Cerebellar cortex (tissue), 1 donor: ENCODE data around the gene TRRAP.
"Not testable (repeated sequence)": the region's sequence is repeated elsewhere in the genome, so short reads cannot be mapped to it uniquely, and the experiment has no call there.

Source experiments
- DNase-seq: peaks from one replicate; pipeline ENCODE4 v3.0.0-alpha.2; 2015; ENCODE audit warnings: low spot score

The TRRAP gene

DNA sequence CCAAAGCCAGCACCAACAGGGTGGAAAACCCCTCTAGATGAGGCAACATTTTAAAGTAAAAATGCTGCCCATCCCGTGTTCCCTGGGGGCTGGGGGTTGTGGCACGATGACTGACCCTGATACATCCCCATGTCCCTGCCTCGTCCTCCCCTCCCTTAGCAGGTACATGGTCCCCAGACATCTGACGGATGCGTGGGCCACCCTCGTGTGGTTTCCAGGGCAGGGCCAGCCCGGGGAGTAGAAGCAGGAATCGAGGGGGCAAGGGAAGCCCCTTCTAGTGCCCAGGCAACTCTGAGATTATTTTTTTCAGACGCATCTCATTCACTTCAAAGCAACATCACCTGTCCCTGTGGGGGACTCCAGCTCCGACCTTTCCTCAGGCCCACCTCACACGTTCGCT, 12.0 kb upstream of the TRRAP start:
- no peak for DNase-seq

DNA sequence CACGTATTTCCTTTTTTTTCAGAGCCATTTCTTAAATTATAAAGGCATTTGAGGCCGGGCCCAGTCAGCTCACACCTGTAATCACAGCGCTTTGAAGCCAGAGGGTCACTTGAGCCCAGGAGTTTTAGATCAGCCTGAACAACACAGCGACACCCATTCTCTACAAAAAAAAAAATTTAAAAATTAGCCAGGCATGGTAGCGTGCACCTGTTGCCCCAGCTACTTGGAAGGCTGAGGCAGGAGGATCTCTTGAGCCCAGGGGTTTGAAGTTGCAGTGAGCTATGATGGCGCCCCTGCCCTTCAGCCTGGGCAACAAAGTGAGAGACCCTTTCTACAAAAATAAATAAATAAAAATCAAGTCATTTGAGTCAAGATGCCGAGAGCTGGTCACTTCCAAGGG, 11.6 kb upstream of the TRRAP start:
- DNase-seq: no peak

DNA sequence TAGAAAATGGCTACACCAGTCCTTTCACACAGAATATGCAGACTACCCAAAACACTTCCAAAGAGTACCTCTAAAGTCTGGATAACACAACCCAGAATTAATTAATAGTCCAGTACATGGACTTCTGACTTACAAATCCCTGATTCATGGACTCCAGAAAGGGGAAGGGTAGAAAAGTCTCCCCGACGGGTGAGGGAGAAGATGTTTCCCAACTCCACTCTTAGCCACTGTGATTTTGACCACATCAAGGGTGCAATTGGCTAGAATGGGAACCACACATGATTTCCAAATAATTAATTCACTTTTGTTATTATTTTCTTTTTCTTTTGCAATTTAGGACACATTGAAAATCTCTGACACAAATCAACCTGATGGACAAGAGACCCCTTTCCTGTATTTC, 9.9 kb upstream of the TRRAP start:
- DNase-seq: no peak

DNA sequence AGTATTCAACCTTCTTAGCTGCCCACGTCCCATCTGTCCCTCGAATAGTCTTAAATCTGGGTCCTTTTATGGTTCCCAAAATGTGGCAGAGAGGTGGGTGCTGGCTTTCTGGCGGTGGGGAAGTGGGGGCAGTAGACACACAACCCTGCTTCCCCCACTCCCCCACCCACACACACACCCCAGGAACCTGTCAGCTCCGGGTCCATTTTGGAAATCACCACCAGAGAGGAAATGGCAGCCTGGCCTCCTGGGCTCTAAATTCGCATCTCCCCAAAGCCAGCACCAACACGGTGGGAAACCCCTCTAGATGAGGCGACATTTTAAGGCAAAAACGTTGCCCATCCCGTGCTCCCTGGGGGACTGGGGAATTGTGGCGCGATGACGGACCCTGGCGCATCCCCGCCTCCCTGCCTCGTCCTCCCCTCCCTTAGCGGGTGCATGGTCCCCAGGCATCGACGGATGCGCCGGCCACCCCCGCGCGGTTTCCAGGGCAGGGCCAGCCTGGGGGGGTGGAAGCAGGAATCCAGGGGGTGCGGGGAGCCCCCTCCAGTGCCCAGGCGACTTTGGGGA, 9.2 kb upstream of the TRRAP start:
- no peak for DNase-seq

DNA sequence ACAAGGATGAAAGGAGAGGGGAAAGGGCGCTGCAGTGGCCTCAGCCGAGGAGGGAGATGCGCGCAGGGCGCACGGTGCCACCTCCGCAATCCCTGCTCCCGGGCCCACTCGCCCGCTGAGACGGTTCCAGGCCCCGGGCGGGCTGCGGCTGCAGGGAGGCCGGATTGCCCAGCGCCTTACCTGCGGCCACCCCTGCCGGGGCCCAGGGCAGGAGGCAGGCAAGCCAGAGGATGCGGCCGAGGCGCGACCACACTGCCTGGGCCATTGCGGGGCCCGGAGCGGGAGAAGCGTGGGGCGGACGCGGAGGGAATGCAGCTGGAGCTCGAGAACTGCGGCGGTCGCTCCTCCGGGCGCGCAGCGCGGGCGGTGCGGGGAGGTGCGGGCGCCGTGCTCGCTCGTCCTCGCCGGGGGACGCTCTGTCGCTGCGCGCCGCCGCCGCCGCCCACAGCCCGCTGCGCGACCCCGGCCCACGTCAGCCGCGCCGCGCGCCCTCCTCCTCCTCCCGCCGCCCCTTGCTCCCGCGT, 8.7 kb upstream of the TRRAP start, which contains the start of gene TMEM130:
TSS of gene TMEM130 (minus strand) at position 418 of the 524 bp plus-strand sequence. CDS start at position 265, 153 bp downstream.
- DNase-seq: no peak

DNA sequence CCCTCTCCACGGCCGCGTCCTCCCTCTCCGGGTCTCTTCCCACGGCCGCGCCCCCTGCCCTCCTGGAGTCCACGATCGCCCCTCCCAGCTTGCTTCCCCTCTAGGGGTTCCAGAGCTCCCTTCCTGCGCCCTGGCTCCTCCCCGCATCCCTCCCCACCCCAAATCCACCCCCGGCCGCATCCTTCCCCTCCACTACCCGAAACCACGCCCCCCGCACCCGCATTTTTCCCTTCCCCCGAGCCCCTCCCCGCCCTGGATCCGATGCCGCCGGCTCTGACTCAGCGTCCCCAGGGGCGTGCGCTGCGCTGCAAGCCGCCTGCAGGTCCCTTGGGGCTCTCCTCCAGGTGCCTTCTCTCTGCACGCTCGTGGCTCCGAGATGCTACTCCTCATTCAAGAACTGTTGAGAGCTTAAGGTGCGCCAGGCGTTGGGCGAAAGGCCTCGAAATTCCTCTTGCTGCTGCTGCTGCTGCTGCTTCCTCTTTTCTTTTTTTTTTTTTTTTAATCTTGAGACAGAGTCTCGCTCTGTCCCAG, 8.1 kb upstream of the TRRAP start:
- peak; percentile 58 for DNase-seq

DNA sequence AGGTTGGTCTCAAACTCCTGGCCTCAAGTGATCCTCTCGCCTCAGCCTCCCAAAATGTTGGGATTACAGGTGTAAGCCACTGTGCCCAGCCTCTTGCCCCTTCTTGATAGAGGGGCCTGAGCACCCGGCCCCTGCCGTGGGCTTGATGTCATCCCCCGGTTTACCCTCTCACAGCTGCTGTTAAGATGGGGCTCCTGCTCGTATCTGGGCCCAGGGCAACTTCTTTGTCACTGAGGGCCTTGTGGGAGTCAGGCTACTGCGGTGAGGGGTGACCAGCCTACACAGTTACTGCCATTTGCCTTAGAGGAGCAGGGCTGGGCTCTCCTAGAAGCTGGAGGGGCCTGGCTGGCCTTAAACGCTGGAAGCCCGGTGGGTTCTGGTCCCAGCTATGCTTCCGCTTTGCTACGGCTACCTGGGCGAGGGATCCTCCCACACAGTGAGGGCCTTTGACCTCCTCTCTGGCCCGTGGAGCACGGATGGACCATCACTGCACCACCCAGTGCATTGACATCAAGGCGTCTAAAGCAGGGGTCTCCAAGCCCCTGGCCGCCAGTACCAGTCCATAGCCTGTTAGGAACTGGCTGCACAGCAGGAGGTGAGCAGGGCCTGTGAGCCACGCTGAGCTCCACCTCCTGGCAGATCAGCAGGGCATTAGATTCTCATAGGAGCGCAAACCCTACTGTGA, 7.4 kb upstream of the TRRAP start:
- no peak for DNase-seq

DNA sequence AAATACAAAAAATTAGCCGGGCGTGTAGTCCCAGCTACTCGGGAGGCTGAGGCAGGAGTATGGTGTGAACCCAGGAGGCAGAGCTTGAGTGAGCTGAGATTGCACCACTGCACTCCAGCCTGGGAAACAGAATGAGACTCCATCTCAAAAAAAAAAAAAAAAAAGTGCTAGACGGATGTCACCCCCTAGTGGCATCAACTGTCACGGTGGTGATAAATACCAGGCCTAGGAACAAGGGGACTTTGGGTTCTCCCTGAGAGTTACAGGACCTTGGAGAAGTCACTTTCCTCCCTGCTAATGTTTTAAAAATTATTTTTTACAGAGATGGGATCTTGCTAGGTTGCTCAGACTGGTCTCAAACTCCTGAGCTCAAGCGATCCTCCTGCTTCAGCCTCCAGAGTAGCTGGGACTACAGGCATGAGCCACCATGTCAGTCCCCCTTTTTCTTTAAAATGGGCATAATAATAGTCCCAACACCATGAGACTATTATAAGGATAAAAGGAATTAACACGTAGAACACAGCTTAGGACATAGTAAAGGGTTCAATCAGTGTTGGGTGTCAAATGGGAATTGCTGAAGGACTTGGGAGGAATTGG, 5.9 kb upstream of the TRRAP start:
- DNase-seq: no peak

DNA sequence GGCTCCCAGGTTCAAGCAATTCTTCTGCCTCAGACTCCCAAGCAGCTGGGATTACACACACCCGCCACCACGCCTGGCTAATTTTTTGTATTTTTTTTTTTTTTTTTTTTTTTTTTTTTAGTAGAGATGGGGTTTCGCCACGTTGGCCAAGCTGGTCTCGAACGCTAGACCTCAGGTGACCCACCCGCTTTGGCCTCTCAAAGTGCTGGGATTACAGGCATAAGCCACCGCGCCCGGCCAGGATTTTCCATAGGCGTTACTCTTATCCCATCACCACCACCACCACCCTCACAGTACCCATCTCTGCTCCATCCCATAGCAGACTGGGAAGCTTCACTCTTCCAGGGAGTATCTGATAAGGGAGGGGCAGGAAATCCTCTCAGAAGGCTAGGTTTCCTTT, 4.7 kb upstream of the TRRAP start:
- not testable (repeated sequence) for DNase-seq

DNA sequence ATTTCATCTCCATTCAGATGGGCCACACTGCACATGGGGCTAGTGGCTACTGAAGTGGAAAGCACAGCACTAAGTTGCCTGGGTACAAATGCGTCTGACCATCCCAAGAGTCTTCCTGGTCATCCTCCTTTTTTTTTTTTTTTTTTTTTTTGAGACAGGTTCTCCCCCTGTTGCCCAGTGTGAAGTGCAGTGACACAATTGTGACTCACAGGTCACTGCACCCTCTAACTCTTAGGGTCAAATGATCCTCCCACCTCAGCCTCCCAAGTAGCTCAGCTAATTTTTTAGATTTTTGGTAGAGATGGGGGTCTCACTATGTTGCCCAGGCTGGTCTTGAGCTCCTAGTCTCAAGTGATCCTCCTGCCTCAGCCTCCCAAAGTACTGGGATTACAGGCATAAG, 3.4 kb upstream of the TRRAP start:
- no peak for DNase-seq

DNA sequence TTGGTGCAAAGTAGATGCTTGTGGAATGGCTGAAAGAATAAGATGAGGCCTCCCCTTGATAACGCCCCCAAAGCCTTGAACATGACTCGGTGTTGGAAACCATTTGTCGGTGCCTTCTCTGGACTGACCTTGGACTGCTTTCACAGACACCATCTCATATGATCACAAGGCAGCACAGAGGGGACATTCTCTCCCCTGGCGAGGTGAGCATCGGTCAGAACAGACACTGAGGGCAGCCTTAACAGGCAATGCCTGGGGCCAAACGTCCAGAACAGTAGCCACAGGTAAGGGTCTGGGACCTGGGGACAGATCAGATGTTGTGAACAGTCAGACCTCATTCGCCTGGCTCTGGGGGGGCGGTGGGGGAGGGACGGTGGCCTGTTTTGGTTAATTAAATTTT, 2.8 kb upstream of the TRRAP start:
- DNase-seq: no peak

DNA sequence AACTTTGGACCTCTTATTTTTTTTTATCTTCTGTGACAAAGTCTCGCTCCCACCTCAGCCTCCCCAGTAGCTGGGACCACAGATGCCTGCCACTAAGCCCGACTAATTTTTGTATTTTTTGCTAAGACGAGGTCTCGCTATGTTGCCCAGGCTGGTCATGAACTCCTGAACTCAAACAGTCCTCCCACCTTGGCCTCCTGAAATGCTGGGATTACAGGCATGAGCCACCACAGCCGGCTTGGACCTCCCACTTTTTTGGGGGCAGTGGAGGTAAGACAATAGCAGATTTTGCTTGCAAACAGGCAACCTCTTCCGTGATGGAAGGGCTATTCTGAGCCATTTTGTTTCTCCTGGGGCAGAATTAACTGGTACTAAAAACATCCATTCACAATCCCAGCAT, 1.2 kb upstream of the TRRAP start:
- no peak for DNase-seq

DNA sequence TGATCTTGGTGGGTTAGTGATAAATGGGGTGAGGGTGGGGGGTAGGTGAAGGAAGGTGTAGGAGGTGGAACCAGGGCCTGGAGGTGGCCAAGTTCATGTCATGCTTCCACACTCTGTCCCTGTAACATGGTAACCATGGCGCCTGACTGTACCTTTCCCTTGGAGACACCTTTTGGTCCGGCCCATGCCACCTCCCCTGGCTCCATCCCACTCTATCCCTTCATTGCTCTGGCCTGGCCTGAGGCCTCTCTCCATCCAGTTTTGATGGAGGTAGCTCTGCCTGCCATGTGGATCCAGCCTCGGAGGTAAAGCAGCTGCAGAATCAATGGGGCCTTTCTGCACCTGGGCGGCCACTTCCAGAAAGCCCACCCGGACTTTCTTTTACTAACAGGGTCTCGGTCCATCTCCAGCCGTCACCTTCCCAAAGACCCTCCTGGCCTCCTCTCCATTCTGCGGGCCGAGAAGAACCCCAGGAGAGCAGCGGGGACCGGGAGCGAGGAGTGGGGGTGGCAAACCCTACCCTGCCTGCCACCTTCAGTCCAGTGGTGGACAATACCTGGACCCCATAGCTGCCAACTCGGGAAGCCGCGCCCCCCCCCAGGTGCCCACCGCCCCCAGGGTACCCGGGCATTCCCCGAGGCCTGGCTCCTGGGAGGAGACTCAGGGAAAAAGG, 504 bp upstream of the TRRAP start:
- no peak for DNase-seq

DNA sequence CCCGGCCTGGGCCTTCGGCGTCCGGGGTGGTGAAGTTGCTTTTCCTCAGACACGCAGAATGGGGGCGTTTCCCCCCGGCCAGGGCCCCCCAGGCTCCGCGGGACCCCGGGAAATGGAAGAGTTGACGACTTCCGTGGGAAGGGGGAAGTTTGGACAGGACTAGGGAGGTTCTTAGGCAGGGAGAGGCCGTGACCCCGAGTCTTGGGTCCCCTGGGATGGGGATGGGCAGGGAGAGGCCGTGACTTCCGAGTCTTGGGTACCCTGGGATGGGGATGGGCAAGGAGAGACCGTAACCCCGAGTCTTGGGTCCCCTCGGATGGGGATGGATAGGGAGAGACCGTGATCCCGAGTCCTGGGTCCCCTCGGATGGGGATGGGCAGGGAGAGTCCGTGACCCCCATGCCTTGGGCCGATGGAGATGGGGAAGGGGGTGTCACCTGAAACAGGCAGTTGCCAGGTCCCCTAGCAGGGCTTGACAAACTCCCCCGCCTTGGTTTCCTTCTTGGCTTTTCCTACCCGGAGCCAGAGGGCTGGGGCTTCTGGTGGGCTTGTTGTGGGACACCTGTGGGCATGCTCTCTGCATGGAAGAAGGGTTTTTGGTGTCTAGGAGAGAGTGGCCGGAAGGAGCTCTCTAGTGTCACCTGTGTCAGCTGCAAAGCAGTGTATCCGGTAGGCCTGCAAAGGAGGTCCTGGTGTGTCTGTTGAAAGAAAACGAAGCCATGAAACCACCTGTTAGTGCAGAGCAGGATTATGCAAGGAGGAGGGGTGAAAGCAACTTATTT, 1.1 kb downstream of the TRRAP start:
- peak; percentile 64 for DNase-seq

DNA sequence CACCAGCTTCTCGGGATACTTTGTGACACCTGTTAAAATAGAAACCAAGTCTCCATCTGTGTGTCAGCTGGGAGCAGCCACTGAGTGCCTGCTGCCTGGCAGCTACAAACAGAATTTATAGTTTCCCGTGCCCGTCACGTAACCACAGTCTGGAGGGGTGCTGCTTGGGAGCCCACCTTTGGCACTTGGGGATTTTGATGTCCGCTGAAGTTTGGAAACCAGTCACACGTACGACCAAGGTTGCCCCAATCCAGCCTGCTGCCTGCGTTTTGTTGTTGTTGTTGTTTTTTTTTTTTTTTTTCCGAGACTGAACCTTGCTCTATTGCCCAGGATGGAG, 1.6 kb downstream of the TRRAP start:
- DNase-seq: no peak

DNA sequence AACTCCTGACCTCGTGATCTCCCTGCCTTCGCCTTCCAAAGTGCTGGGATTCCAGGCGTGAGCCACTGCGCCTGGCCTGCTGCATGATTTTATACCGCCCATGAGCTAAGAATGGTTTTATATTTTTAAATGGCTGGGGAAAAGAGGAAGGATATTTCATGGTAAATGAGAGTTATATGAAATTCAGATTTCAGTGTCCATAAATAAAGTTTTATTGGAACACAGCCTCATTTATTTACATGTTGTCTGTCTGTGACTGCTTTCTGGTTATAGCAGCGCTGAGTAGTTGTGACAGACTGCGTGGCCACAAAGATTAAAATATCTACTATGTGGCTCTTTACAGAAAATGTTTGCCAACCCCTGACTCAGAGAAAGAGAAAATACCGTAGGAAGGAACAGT, 2.2 kb downstream of the TRRAP start:
- DNase-seq: no peak

DNA sequence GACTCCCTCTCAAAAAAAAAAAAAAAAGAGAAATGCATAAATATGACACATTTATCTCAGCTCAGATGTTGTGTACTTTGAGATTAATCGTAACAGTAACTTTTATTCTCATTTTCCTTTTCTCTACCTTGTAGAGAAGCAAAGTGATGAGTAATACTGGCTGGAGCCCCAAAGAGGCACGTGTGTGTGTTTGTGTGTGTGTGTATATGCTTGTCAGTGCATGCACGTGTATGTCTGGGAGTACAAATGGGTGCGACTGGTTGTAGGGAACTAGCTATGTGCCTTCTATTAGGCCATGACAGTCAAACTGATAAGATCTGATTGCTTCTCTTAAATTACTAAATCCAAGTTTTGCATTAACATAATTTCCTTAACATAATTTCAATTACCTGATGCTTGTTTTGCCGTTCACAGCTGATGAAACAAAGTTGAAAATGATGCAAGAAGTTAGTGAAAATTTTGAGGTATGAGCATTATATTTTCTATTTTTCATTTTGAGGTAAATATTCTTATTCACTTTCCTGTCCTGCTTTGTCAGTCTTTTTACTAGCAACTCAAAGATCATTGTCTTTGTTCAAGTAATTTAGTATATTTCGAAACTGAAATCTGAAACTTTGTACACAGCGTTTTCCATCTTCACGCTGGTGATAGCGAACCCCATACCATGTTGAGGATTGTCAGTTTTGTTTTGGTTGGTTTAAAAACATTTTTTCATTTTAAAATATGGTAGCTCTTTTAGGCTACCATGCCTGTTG, 3.4 kb downstream of the TRRAP start:
- DNase-seq: no peak

DNA sequence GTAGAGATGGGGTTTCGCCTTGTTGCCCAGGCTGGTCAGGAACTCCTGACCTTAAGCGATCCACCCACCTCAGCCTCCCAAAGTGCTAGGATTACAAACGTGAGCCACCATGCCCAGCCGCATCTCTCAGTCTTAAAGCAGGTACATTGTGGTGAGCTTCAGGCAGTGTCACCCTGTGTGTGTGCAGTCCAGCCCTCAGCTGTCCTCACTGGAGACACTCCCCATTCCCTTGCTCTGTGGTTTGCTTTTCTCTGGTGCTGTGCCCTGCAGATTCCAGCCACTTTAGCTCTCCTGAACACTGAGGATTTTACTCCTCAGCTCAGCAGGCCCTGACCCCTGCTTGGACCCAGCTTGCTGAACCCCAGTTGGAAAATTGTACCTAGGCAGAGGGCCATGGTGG, 6.1 kb downstream of the TRRAP start:
- DNase-seq: no peak

DNA sequence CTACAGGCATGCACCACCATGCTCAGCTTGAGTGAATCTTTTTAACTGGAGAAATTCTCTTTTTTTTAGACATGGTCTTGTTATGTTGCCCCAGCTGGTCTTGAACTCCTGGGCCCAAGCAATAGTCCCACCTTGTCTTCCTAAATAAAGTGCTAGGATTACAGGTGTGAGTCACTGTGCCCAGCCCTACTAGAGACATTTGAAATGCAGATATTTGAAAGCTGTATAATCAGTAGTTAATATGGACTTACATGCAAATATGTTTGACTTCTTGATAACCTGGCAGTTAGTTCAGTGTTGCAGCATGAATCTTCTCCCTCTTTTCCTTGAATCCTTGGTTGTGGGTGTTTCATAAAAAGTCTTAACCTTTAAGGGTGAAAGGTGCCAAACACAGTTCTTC, 8.7 kb downstream of the TRRAP start:
- no peak for DNase-seq

DNA sequence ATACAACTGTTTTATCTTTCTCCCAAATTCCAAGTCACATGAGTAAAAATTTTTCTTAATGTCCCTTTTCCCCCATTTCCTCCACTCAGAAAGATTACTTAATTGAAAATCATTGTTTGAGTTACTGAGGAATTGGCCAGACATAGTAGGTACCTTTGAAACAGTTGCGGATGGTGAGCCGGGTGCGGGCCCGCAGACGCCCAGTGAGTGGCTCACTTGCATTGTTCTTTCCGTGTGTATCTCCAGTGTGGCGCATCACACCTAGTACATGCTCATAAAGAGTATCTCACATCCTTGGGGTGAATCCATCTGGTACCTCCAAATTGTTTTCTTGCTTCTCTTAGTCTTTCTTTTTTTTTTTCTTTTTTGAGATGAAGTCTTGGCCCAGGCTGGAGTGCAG, 14.3 kb downstream of the TRRAP start:
- DNase-seq: no peak

DNA sequence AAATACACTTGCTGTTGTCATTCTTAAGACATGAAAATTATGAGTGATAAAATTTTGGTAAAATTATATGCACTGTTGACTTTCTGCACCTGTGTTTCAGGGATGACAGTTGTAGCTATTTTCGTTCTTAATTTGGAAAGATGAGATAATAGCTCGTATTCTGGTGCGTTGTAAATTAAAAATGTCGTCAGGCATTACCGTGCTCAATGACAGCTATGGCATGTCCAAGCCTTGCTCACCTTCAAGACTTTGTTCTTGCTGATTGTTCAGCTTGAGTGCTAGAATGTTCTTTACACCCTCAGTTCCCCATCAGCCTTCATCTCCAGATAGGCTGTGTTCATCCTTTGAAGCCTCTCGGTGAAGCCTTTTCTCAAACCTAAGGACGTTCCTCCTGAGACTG, 21.5 kb downstream of the TRRAP start:
- no peak for DNase-seq
